22Rv1 (cell line): ENCODE measurements around the gene MAML3.

ENCODE experiments used
- H3K27ac ChIP-seq: fragments of 450-650 bp; 2 replicates; pipeline ENCODE4 v1.5.1; 2017
- ZFX ChIP-seq: fragments of 450-650 bp; IDR thresholded peaks from 2 replicates; pipeline ENCODE4 v1.6.1; 2017; ENCODE audit warnings: antibody characterized with exemption, borderline replicate concordance
- TF ChIP-seq, protein P1 (sequence below): fragments of 450-650 bp; IDR thresholded peaks from 2 replicates; pipeline ENCODE4 v1.5.1; 2017; ENCODE audit warnings: mild to moderate bottlenecking

Gene MAML3

DNA sequence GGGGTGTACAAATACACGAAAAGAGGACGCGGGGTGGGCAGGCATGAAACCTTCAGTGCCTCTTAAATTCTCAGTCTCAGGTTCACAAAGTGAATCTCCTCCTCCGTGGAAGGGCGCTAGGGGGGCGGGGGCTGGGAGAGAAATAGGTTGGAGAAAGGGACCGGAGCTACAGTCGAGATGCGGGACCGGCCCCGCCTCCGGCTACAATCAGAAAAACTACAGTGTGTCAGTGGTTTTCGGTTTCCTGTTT, 3.4 kb downstream of the MAML3 start:
- TF ChIP-seq, protein P1, sequence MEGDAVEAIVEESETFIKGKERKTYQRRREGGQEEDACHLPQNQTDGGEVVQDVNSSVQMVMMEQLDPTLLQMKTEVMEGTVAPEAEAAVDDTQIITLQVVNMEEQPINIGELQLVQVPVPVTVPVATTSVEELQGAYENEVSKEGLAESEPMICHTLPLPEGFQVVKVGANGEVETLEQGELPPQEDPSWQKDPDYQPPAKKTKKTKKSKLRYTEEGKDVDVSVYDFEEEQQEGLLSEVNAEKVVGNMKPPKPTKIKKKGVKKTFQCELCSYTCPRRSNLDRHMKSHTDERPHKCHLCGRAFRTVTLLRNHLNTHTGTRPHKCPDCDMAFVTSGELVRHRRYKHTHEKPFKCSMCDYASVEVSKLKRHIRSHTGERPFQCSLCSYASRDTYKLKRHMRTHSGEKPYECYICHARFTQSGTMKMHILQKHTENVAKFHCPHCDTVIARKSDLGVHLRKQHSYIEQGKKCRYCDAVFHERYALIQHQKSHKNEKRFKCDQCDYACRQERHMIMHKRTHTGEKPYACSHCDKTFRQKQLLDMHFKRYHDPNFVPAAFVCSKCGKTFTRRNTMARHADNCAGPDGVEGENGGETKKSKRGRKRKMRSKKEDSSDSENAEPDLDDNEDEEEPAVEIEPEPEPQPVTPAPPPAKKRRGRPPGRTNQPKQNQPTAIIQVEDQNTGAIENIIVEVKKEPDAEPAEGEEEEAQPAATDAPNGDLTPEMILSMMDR = no peak
- TF ChIP-seq ZFX = no peak

DNA sequence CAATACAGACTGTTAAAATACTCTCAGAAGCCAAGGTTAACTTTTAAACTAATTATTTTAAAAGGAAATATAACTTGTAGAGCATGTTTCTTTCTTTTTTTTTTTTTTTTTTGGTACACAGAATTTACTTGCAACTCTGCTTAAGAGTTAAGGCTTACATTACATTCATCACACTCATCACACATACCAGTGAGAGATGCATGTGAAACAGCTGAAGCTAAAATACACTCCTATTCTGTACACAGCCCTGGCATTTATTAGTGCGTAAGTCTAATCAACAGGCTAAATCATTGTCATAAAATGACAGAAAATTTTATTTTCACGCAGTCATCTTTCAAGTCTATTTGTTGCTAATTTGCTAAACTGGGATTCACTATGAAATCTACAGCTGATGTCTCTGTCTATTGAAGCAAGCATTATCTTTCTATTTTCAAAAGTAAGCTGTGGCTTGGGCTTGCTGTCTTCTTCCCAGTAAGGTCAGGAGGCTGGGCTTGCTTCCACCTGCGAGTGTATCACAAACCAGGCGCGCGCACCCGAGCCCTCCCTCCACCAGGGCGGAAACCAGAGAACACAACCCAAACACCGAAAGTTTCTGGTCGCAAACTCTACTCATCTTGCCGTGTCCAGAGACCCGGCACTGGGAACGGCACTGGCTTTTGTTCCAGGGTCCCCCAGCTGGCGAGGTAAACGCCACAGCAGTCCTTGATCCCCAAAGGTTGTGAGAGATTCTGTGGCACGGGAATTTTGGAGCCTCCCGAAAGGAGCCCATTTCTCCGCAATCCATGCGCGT, 3.9 kb downstream of the MAML3 start:
- peak overlapping the region; percentile 100 for H3K27ac ChIP-seq

More for the DNA sequence above, 3.4 kb downstream of the MAML3 start:
- peak overlapping the region; percentile 100 for H3K27ac ChIP-seq

DNA sequence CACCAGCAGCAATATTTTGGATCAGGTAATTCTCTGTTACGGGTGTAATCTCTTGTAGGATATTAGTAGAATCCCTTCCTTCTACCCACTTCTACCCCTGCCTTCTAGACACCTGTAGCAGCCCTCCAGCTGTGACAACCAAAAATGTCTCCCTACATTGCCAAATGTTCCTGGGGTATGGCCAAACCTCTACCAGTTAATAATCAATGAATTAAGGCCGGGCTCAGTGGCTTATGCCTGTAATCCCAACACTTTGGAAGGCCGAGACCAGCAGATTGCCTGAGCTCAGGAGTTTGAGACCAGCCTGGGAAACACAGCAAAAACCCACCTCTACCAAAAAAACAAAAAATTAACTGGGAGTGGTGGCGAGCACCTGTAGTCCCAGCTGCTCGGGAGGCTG, 9.9 kb downstream of the MAML3 start:
- H3K27ac ChIP-seq = no peak overlapping the region
- TF ChIP-seq, protein P1 = no peak
- TF ChIP-seq ZFX = no peak

More for the DNA sequence above, 3.9 kb downstream of the MAML3 start:
- TF ChIP-seq ZFX = no peak
- TF ChIP-seq, protein P1 = no peak

DNA sequence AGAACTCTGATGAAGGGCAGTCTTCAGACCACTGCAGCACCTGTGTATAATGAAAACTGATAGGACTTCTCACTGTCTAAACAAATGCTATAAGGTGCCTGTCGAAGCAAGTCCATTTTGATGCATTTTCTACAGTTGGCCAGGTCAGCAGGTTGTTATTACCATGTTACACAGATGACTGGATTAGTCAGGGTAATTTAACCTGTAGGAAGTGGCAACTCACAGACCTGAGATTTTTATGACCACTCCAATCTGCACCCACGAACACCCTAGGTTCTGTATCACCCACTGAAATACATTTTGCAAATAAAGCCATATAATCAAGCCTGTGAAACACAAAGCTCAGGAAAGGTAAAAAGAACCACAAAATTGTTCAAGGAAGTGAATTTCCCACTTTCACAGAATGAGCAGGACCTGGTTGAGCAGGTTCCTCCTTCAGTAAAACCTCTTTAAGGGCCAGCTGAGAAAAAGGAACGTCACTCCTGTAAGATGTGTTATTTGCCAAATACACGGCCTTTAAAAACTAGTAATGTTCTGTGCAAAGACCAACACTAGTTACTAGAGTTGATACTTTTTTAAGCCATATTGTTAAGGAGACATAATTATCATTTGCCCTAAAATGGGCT, 12.7 kb downstream of the MAML3 start:
- TF ChIP-seq, protein P1 = no peak
- TF ChIP-seq ZFX = no peak
- 0 out of 2 replicates have a peak overlapping the region, but pooled peaks have one; percentile 25 for H3K27ac ChIP-seq

DNA sequence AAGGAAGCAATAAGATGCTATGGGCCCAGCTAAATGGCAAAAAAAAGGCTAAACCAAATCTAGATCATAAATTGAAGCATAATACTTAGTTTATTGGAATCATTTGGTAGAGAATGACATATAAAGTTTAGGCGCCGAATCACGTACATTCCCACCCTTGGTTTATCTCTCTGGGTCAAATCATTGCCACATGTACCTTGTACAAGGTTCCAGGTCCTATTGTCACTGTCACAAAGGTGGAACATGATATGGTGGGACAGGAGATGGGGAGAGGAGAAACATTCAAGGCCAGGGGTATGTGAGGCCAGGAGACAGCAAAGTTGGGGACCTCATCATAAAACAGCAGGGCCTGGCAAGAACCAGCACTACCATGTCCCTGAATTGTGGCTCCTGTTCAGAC, 13.4 kb downstream of the MAML3 start:
- 0 out of 2 replicates have a peak overlapping the region, but pooled peaks have one; percentile 25 for H3K27ac ChIP-seq

DNA sequence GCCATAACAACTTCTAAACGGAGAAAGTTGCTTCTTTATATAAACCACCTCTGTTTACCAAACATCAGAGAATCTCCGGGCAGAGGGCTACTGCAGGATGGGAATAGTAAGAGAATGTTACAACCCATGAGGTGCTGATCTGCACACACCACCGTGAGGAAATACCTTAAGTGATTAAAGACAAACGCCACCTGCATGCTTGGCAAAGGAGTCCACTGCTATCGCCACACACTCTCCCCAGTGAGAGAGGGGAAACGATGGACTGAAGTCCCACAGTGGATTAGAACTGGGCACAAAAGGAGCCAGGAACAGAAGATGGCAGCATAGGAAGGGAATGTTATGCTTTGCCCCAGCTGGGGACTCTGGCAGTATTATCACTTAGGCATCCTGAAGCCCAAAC, 15.6 kb downstream of the MAML3 start:
- TF ChIP-seq, protein P1 = no peak
- no peak for TF ChIP-seq ZFX
- H3K27ac ChIP-seq = no peak overlapping the region

More for the DNA sequence above, 13.4 kb downstream of the MAML3 start:
- TF ChIP-seq ZFX = no peak
- TF ChIP-seq, protein P1 = no peak

DNA sequence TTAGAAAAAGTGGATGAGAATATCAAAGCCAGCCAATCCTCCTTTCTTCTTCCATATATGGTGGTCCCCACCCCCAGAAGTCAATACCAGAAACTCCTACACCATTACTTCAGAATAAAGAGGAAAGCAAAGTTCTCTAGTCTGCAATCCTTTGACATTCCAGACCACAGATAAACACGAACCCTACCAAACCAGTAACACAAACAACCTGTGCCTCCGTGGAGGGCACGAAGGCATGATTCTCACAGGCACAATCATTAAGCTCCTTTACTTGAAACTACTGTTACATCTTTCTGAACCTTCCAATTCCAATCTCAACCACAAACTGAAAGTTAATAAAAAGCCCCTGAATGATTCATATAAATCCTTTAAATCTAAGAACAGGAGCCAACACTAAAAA, 16.3 kb downstream of the MAML3 start:
- H3K27ac ChIP-seq = no peak overlapping the region
- TF ChIP-seq, protein P1 = no peak
- no peak for TF ChIP-seq ZFX
